A673 (cell line): Measurements from ENCODE around the gene USP34. TPM values are rescaled to one million over a fixed set of nuclear protein-coding genes. Genes with fewer than 3 reads are reported as not detected.

ENCODE experiments used
- BruUV-seq: library from RNA; stranded (reverse); fragments of 400-500 nt; replicated peaks from 2 replicates; lab custom pipeline; 2021; lab: Mats Ljungman, UMichigan
- CTCF ChIA-PET: fragments of 300-600 bp; sonication (Branson Sonifier 250); formaldehyde crosslinking; loops from one replicate; lab custom pipeline; 2022; ENCODE audit warnings: antibody characterized with exemption; lab: Charles Lee
- POLR2A ChIA-PET: fragments of 300-600 bp; sonication (Branson Sonifier 250); formaldehyde crosslinking; loops from one replicate; lab custom pipeline; 2022; ENCODE audit warnings: antibody characterized with exemption; ENCODE audit not compliant: low non-redundant PET; lab: Charles Lee
- DNase-seq: peaks from one replicate; pipeline ENCODE4 v3.0.0-alpha.2; 2015; ENCODE audit warnings: low spot score
- H3K27ac ChIP-seq: fragments of 200-600 bp; sonication (generic); 2 replicates; pipeline ENCODE4 v1.5.1; 2016; ENCODE audit warnings: mixed run types, low read depth, mild to moderate bottlenecking, mixed read lengths, antibody characterized with exemption, low read length; ENCODE audit not compliant: poor library complexity, severe bottlenecking
- H3K27me3 ChIP-seq: fragments of 200-600 bp; sonication (generic); replicated peaks from 2 replicates; pipeline ENCODE4 v1.6.1; 2017; ENCODE audit warnings: mixed run types, low read depth, mild to moderate bottlenecking, mixed read lengths, antibody characterized with exemption, low read length; ENCODE audit not compliant: insufficient read depth, poor library complexity
- H3K36me3 ChIP-seq: fragments of 200-600 bp; sonication (generic); 2 replicates; pipeline ENCODE4 v1.6.1; 2016; ENCODE audit warnings: mixed run types, mild to moderate bottlenecking, mixed read lengths, antibody characterized with exemption, low read length; ENCODE audit not compliant: insufficient read depth, poor library complexity, severe bottlenecking
- H3K4me1 ChIP-seq: fragments of 200-600 bp; sonication (generic); 2 replicates; pipeline ENCODE4 v1.6.1; 2017; ENCODE audit warnings: mixed run types, mild to moderate bottlenecking, mixed read lengths, antibody characterized with exemption, low read length; ENCODE audit not compliant: insufficient read depth, poor library complexity, severe bottlenecking
- H3K4me3 ChIP-seq: fragments of 200-600 bp; sonication (generic); 2 replicates; pipeline ENCODE4 v1.5.1; 2016; ENCODE audit warnings: low read depth, mixed run types, mild to moderate bottlenecking, mixed read lengths, low read length; ENCODE audit not compliant: poor library complexity, severe bottlenecking
- H3K9me3 ChIP-seq: fragments of 200-600 bp; sonication (generic); 2 replicates; pipeline ENCODE4 v1.6.1; 2016; ENCODE audit warnings: mixed run types, low read depth, mild to moderate bottlenecking, mixed read lengths, antibody characterized with exemption, low read length; ENCODE audit not compliant: poor library complexity, severe bottlenecking
- CTCF ChIP-seq: fragments of 300-800, 200-600 bp; sonication (generic); conservative IDR thresholded peaks from 2 replicates; pipeline ENCODE4 v1.5.1; 2017; ENCODE audit warnings: low read depth, mild to moderate bottlenecking, antibody characterized with exemption, low read length, moderate library complexity, mixed read lengths
- EZH2 ChIP-seq: fragments of 200-600 bp; sonication (generic); IDR thresholded peaks from 2 replicates; pipeline ENCODE4 v1.6.1; 2017; ENCODE audit warnings: borderline replicate concordance, low read depth, mild to moderate bottlenecking, mixed read lengths, antibody characterized with exemption, low read length; ENCODE audit not compliant: poor library complexity, severe bottlenecking
- intact Hi-C: fragments of 100-400 bp; cut with micrococcal nuclease; formaldehyde crosslinking; loops from one replicate; pipeline ENCODE4 v1.10.0; 2022; ENCODE audit not compliant: unreplicated experiment
- total RNA-seq: library from RNA; stranded (reverse); gene quantifications from 2 replicates; pipeline ENCODE4 v1.2.3, GENCODE V29; 2021

USP34 gene
- total RNA-seq, 1 experiment from 2014 or later: 98.5 TPM

- TF ChIP-seq CTCF: no peak
- no peak for TF ChIP-seq EZH2
- peaks cover 20% of the 10 kb centered on the region for H3K36me3 ChIP-seq
- no peak overlapping the region for H3K4me3 ChIP-seq
- DNase-seq: no peak
- no peaks in the 10 kb centered on the region for H3K4me1 ChIP-seq
- no peak overlapping the region for H3K27ac ChIP-seq
- ChIA-PET CTCF (no interaction called here), POLR2A (no interaction called here)
- intact Hi-C loops: no loop called here
- no TSS peak for BruUV-seq
- no peaks in the 10 kb centered on the region for H3K9me3 ChIP-seq
- no peaks in the 10 kb centered on the region for H3K27me3 ChIP-seq
Observed at GRCh38 chr2:61318553-61318952, 152.3 kb downstream of the USP34 start.

GRCh38 chr2:61295981-61296380, 174.9 kb downstream of the USP34 start:
- intact Hi-C loops: no loop called here
- Histone ChIP-seq H3K9me3 (no peaks in the 10 kb centered on the region), H3K36me3 (peaks cover 22% of the 10 kb centered on the region), H3K27me3 (no peaks in the 10 kb centered on the region), H3K4me1 (no peaks in the 10 kb centered on the region), H3K4me3 (no peak overlapping the region), H3K27ac (no peak overlapping the region)
- BruUV-seq: no TSS peak
- ChIA-PET POLR2A (no interaction called here), CTCF (no interaction called here)
- no peak for TF ChIP-seq EZH2
- TF ChIP-seq CTCF: no peak
- no peak for DNase-seq

GRCh38 chr2:61291851-61292575, 178.9 kb downstream of the USP34 start:
- no peak for DNase-seq
- Histone ChIP-seq H3K4me1 (peaks cover 8% of the 10 kb centered on the region), H3K27ac (no peak overlapping the region), H3K9me3 (no peaks in the 10 kb centered on the region), H3K4me3 (no peak overlapping the region), H3K27me3 (no peaks in the 10 kb centered on the region), H3K36me3 (peaks cover 16% of the 10 kb centered on the region)
- TF ChIP-seq CTCF: no peak
- no peak for TF ChIP-seq EZH2
- POLR2A ChIA-PET: no interaction called here
- no TSS peak for BruUV-seq
- intact Hi-C loops: no loop called here
- CTCF ChIA-PET: no interaction called here
